GM12875 (cell line): ENCODE data around the gene SHB.

Source experiments
- H3K4me3 ChIP-seq: one replicate; pipeline ENCODE4 v1.5.1; 2011; ENCODE audit warnings: low read depth, low read length, control low read depth
- TF ChIP-seq, protein P1 (sequence below): IDR thresholded peaks from 2 replicates; pipeline ENCODE4 v1.5.1; 2011; ENCODE audit warnings: low read depth, mild to moderate bottlenecking, control low read depth, inconsistent platforms, low read length, moderate library complexity, borderline replicate concordance; ENCODE audit not compliant: insufficient read depth

Gene SHB

DNA sequence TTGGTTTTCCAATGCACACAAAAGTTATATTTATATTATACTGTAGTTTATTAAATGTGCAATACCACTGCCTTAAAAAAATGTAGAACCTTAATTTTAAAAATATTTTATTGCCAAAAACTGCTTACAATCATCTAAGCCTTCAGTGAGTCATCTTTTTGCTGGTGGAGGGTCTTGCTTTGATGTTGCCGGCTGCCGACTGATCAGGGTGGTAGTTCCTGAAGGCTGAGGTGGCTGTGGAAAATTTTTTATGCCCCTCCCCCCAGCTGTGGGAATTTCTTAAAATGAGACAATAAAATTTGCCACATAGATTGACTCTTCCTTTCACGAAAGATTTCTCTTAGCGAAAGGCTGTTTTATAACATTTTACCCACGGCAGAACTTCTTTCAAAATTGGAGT is 89.2 kb downstream of the SHB start:
- TF ChIP-seq, protein P1, sequence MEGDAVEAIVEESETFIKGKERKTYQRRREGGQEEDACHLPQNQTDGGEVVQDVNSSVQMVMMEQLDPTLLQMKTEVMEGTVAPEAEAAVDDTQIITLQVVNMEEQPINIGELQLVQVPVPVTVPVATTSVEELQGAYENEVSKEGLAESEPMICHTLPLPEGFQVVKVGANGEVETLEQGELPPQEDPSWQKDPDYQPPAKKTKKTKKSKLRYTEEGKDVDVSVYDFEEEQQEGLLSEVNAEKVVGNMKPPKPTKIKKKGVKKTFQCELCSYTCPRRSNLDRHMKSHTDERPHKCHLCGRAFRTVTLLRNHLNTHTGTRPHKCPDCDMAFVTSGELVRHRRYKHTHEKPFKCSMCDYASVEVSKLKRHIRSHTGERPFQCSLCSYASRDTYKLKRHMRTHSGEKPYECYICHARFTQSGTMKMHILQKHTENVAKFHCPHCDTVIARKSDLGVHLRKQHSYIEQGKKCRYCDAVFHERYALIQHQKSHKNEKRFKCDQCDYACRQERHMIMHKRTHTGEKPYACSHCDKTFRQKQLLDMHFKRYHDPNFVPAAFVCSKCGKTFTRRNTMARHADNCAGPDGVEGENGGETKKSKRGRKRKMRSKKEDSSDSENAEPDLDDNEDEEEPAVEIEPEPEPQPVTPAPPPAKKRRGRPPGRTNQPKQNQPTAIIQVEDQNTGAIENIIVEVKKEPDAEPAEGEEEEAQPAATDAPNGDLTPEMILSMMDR: no peak
- no peak overlapping the region for H3K4me3 ChIP-seq

GRCh38 chr9:37978983-37979382 is 90.0 kb downstream of the SHB start:
- TF ChIP-seq, protein P1: no peak
- no peak overlapping the region for H3K4me3 ChIP-seq

DNA sequence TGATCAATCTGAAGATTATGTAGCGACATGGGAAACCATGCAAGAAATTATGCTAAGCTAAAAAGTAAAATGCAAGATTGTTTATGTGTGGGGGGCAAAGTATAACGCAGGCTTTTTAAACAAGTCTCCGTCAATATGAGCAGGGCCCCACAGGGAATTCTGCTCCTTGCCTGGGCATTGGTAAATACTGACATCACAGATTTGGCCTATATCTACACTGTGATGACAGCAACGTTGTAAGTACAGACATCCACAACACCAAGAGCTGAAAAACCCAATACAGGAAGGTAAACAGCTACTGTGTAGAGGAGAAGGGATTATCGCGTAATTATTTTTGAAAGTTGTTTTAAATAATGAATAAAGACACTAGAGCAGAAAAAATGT is 90.6 kb downstream of the SHB start:
- no peak overlapping the region for H3K4me3 ChIP-seq
- TF ChIP-seq, protein P1: no peak

DNA sequence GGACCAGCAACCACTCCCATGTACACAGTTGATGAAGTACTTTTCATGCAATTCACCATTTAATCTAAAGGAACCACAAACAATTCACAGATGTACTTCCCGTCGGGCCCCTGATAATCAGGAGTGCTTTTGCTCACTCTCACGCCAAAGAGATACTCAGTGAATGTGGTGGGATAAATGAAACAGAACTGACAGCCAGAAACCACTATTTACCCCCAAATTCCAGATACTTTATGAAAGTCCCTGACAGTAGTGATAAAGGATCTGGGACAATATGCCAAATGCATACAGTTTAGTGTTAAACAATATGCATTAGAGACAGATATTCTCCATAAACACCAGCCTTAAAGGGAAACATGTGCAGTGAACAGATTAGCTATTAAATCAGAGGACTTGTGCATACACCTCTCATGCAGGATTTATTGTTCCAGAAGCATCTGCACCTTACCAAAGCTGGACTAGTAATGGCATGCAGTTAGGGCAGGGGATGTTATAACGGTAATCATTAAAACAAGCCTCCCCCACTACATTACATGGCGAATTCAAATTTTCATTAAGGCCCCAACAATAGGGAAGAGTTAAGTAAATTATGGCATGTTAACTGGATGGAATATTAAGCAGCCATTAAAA is 91.1 kb downstream of the SHB start:
- TF ChIP-seq, protein P1: no peak

DNA sequence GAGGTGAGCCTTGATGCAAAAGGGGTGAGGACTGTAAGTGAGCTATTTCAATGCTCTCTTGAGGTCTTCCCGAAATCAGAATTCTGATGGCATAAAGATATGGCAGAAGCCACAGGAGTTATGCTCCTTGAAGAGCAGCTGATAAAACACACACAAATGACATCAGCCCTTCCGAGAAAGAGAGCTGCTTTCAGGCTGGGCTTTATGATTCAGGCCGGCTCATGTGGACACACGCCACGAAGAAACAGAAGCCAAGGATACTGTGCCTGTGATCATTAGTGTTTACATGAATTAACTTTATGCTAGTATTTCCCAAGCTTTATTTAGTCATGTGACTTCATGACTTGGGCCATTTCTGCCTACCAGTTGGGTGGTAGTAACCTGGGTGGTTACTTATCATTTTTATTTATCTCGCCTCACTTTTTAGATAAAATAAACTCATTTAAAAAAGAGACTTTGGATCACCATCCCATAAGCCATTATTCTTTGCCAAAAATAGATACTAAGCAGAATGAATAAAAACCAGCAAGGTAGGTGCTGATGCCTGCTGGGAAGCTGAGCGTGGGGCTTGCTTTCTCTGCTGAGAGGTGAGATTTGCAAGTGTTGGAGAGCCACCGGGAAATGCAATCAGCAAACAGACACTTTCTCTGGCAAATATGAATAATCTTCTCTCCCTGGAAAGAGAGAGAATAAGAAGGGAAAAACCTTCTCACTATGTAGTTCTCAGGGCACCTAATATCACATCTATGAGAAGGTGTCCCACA is 92.1 kb downstream of the SHB start:
- TF ChIP-seq, protein P1: no peak
- H3K4me3 ChIP-seq: no peak overlapping the region

More for the DNA sequence above, 91.1 kb downstream of the SHB start:
- H3K4me3 ChIP-seq: no peak overlapping the region

- TF ChIP-seq, protein P1: no peak
- H3K4me3 ChIP-seq: no peak overlapping the region
Measured at GRCh38 chr9:37975639-37976038, 93.4 kb downstream of the SHB start.
